Loucy (cell line): ENCODE data around the gene MYOM1.

Experiments
- H2AFZ ChIP-seq: fragments of 200-600 bp; sonication (generic); 2 replicates; pipeline ENCODE4 v1.6.0; 2016; ENCODE audit warnings: antibody characterized with exemption, mild to moderate bottlenecking, low read length, moderate library complexity
- H3F3A ChIP-seq: fragments of 200-600 bp; 2 replicates; pipeline ENCODE4 v1.6.0; 2016; ENCODE audit warnings: antibody characterized with exemption, low read depth, mild to moderate bottlenecking
- H3K27me3 ChIP-seq: fragments of 200-600 bp; sonication (generic); 2 replicates; pipeline ENCODE4 v1.6.1; 2014; ENCODE audit warnings: low read length, mild to moderate bottlenecking; ENCODE audit not compliant: insufficient read depth, poor library complexity, severe bottlenecking
- H3K36me3 ChIP-seq: fragments of 200-600 bp; sonication (generic); 2 replicates; pipeline ENCODE4 v1.6.1; 2016; ENCODE audit warnings: low read length; ENCODE audit not compliant: insufficient read depth
- H3K4me1 ChIP-seq: fragments of 200-600 bp; sonication (generic); 2 replicates; pipeline ENCODE4 v1.5.1; 2014; ENCODE audit warnings: low read length, mild to moderate bottlenecking; ENCODE audit not compliant: insufficient read depth, poor library complexity, severe bottlenecking
- H3K4me2 ChIP-seq: fragments of 200-600 bp; sonication (generic); 2 replicates; pipeline ENCODE4 v1.6.0; 2014; ENCODE audit warnings: antibody characterized with exemption, low read length, low read depth, mild to moderate bottlenecking; ENCODE audit not compliant: poor library complexity, severe bottlenecking
- H3K4me3 ChIP-seq: fragments of 200-600 bp; sonication (generic); 2 replicates; pipeline ENCODE4 v1.5.1; 2014; ENCODE audit warnings: low read length, mild to moderate bottlenecking, mixed read lengths; ENCODE audit not compliant: poor library complexity, severe bottlenecking
- H3K79me2 ChIP-seq: fragments of 200-600 bp; sonication (generic); 2 replicates; pipeline ENCODE4 v1.6.1; 2014; ENCODE audit warnings: low read length; ENCODE audit not compliant: insufficient read depth
- H3K9ac ChIP-seq: fragments of 200-600 bp; sonication (generic); 2 replicates; pipeline ENCODE4 v1.6.0; 2014; ENCODE audit warnings: mild to moderate bottlenecking, low read depth, low read length, moderate library complexity; ENCODE audit not compliant: poor library complexity, severe bottlenecking
- H3K9me2 ChIP-seq: fragments of 200-600 bp; sonication (generic); replicated peaks from 2 replicates; pipeline ENCODE4 v1.6.1; 2016; ENCODE audit warnings: low read depth, low read length, mixed read lengths
- H3K9me3 ChIP-seq: fragments of 200-600 bp; sonication (generic); 2 replicates; pipeline ENCODE4 v1.6.1; 2014; ENCODE audit warnings: mild to moderate bottlenecking, antibody characterized with exemption, low read length, low read depth; ENCODE audit not compliant: insufficient read depth
- H4K20me1 ChIP-seq: fragments of 200-600 bp; sonication (generic); 2 replicates; pipeline ENCODE4 v1.6.0; 2014; ENCODE audit warnings: antibody characterized with exemption, low read length, mild to moderate bottlenecking; ENCODE audit not compliant: insufficient read depth, poor library complexity, severe bottlenecking
- EZH2phosphoT487 ChIP-seq: fragments of 200-600 bp; IDR thresholded peaks from 2 replicates; pipeline ENCODE4 v1.6.1; 2018; ENCODE audit warnings: antibody characterized with exemption, mild to moderate bottlenecking, moderate library complexity, borderline replicate concordance
- TF ChIP-seq, protein P1 (sequence below): fragments of 200-600 bp; sonication (generic); conservative IDR thresholded peaks from 2 replicates; pipeline ENCODE4 v1.5.1; 2014; ENCODE audit warnings: mild to moderate bottlenecking, antibody characterized with exemption, low read length

The MYOM1 gene

GRCh38 chr18:3103576-3103975, 116.2 kb downstream of the MYOM1 start:
- Histone ChIP-seq H3K36me3 (no peaks in the 10 kb centered on the region), H3K4me3 (no peak overlapping the region), H2AFZ (no peak overlapping the region), H3K4me2 (no peak overlapping the region), H3K9me2 (no peaks in the 10 kb centered on the region), H4K20me1 (no peaks in the 10 kb centered on the region), H3K9me3 (no peaks in the 10 kb centered on the region), H3K79me2 (no peaks in the 10 kb centered on the region), H3K9ac (no peak overlapping the region), H3F3A (no peaks in the 10 kb centered on the region), H3K4me1 (no peaks in the 10 kb centered on the region), H3K27me3 (no peaks in the 10 kb centered on the region)
- TF ChIP-seq EZH2phosphoT487 = no peak
- TF ChIP-seq, protein P1, sequence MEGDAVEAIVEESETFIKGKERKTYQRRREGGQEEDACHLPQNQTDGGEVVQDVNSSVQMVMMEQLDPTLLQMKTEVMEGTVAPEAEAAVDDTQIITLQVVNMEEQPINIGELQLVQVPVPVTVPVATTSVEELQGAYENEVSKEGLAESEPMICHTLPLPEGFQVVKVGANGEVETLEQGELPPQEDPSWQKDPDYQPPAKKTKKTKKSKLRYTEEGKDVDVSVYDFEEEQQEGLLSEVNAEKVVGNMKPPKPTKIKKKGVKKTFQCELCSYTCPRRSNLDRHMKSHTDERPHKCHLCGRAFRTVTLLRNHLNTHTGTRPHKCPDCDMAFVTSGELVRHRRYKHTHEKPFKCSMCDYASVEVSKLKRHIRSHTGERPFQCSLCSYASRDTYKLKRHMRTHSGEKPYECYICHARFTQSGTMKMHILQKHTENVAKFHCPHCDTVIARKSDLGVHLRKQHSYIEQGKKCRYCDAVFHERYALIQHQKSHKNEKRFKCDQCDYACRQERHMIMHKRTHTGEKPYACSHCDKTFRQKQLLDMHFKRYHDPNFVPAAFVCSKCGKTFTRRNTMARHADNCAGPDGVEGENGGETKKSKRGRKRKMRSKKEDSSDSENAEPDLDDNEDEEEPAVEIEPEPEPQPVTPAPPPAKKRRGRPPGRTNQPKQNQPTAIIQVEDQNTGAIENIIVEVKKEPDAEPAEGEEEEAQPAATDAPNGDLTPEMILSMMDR = no peak

DNA sequence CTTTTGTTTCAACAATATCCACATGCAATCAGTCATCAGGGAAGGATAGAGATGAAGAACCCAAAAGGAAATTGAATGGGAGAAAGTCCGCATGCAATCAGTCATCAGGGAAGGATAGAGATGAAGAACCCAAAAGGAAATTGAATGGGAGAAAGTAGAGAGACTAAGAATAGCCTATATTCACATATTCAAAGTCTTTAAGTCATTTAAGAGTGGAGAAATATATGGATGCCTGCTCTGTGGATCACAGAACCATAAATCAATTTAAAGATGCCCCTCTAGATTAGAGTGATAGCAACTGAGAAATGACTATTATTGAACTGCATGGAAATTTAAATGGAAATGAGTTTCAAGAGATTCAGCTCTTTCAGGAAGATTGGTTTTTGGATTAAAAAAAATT, 116.8 kb downstream of the MYOM1 start:
- Histone ChIP-seq H3K79me2 (no peaks in the 10 kb centered on the region), H3F3A (no peaks in the 10 kb centered on the region), H3K36me3 (no peaks in the 10 kb centered on the region), H3K4me1 (no peaks in the 10 kb centered on the region), H3K4me3 (no peak overlapping the region), H3K9me2 (no peaks in the 10 kb centered on the region), H3K27me3 (no peaks in the 10 kb centered on the region), H3K9me3 (no peaks in the 10 kb centered on the region), H4K20me1 (no peaks in the 10 kb centered on the region), H3K9ac (no peak overlapping the region), H3K4me2 (no peak overlapping the region), H2AFZ (no peak overlapping the region)
- TF ChIP-seq EZH2phosphoT487 = no peak
- TF ChIP-seq, protein P1 = no peak

DNA sequence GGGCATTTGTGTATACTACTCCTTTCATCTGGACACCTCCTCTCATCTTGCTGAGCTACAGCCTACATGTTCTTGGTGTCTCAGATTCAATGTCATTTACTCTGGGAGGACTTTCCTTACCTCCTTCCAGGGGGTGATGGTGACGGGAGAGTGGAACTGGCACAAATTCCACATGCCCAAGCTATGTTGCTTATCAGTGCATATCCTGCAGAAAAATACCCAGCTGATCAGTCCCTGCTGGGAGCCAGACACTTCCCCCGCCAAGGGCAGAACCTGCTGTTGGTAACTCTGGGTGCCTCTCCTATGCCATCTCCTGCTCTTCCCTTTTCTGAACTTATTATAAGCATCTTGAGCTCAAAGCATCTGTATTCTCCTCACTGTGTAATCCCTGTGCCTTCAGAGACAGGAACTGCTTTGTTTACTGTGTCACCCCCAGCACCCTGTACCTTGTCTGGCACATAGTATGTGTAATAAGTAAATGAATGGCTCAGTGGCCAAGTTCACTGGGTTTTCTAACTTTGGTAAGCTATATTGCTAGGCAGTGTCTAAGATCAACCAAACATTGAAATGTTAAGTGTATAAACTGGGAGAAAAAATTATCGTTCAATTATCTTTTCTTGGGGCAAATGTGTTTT, 119.2 kb downstream of the MYOM1 start:
- H3K9me3 ChIP-seq = no peaks in the 10 kb centered on the region
- H3K27me3 ChIP-seq = no peaks in the 10 kb centered on the region
- no peak overlapping the region for H3K4me2 ChIP-seq
- H4K20me1 ChIP-seq = no peaks in the 10 kb centered on the region
- H3K4me1 ChIP-seq = peaks cover 10% of the 10 kb centered on the region
- H3K9ac ChIP-seq = no peak overlapping the region
- no peaks in the 10 kb centered on the region for H3K79me2 ChIP-seq
- TF ChIP-seq, protein P1 = no peak
- no peak for TF ChIP-seq EZH2phosphoT487
- H3K4me3 ChIP-seq = no peak overlapping the region
- no peaks in the 10 kb centered on the region for H3K9me2 ChIP-seq
- no peaks in the 10 kb centered on the region for H3F3A ChIP-seq
- no peaks in the 10 kb centered on the region for H3K36me3 ChIP-seq
- H2AFZ ChIP-seq = no peak overlapping the region
